Vagina (tissue), 2 donors: ENCODE measurements around the gene LCLAT1.

ENCODE experiments used
- POLR2A ChIP-seq, 2 donors: fragments of 450-650 bp; IDR thresholded peaks; one replicate each; pipeline ENCODE4 v1.6.1; 2017; ENCODE audit warnings: antibody characterized with exemption in 2 of 2, mild to moderate bottlenecking in 2 of 2, moderate library complexity in 2 of 2
- POLR2AphosphoS5 ChIP-seq, 2 donors: sonication (generic); formaldehyde crosslinking; IDR thresholded peaks; one replicate each; pipeline ENCODE4 v1.9.0; 2017; ENCODE audit warnings: antibody characterized with exemption in 2 of 2, mild to moderate bottlenecking in 2 of 2, low read depth in 1 of 2; ENCODE audit not compliant: insufficient read depth in 1 of 2
- TF ChIP-seq, protein P1 (sequence below), 3 experiments: fragments of 450-650 bp in 2 of 3; fragments of 200-600 bp in 1 of 3; sonication (generic) in 1 of 3; IDR thresholded peaks; one replicate each; pipeline ENCODE4 v1.5.1; 2017 to 2019; ENCODE audit warnings: antibody characterized with exemption in 3 of 3, mild to moderate bottlenecking in 2 of 3, moderate library complexity in 2 of 3

DNA sequence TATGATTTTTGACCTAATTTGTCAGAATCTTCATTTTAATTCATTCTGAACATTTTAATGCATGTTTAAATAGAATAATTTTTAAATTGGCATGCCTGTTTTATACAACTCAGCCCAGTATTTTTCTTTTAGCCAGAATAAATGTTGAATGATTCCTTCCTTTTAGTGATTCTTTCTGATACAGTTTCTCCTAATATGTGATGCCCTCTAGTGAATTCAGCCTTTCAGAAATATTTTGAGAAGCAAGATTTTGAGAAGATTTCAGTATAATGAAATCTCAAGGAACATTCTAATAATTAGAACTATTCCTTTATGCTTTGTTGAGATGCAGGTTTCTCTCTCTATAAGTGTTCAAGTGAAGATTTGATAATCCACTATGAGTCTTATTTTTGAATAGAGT is 28.5 kb downstream of the LCLAT1 start:
- TF ChIP-seq, protein P1, sequence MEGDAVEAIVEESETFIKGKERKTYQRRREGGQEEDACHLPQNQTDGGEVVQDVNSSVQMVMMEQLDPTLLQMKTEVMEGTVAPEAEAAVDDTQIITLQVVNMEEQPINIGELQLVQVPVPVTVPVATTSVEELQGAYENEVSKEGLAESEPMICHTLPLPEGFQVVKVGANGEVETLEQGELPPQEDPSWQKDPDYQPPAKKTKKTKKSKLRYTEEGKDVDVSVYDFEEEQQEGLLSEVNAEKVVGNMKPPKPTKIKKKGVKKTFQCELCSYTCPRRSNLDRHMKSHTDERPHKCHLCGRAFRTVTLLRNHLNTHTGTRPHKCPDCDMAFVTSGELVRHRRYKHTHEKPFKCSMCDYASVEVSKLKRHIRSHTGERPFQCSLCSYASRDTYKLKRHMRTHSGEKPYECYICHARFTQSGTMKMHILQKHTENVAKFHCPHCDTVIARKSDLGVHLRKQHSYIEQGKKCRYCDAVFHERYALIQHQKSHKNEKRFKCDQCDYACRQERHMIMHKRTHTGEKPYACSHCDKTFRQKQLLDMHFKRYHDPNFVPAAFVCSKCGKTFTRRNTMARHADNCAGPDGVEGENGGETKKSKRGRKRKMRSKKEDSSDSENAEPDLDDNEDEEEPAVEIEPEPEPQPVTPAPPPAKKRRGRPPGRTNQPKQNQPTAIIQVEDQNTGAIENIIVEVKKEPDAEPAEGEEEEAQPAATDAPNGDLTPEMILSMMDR (IDR thresholded peaks at IDR 0.05), result no peak
- TF ChIP-seq POLR2A (IDR thresholded peaks at IDR 0.05), result no peak
- no peak for TF ChIP-seq POLR2AphosphoS5 (IDR thresholded peaks at IDR 0.05; ENCODE audit: insufficient read depth in 1 of 2, low read depth in 1 of 2)
